ENCODE data around the gene TFCP2L1.

TFCP2L1 gene

DNA sequence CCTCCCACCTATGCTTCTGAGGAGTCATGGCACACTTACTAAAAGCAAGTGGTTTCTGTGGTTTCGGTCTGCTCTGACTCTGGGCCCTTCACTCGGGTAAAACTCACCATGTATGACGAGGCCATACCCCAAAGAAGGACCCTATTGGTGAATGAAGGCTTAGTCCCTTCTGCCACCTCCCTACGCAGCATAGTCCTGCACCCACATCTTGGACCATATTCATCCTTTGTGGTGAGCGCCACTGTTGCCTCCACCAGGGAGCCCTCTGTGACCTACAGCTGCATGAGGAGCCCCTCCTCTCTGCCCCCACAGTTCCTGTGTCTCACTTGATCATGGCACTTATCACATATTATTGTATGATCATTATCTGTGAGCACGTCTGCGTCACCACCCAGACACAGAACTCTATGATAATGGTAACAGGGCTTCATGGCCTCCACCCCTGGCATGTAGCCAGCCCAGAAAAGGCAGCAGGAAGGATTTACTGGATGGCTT, 113.3 kb downstream of the TFCP2L1 start:
- no peak for DNase-seq (ENCODE audit: low spot score)

DNA sequence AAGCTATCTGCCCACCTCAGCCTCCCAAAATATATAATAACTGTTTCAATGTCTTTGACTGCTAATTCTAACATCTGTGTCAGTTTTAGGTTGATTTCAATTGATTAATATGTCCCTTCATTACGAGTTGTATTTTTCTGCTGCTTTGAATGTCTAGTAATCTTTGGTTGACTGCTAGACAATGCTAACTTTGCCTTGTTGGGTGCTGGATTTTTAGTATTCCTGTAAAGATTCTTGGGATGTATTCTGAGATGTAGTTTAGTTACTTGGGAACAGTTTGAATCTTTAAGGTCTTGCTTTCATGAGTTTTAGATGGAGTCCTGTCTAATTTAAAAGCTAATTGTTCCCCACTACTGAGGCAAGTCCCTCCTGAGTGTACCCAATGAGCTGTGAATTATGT, 114.4 kb downstream of the TFCP2L1 start:
- DNase-seq (ENCODE audit: low spot score) = no peak

DNA sequence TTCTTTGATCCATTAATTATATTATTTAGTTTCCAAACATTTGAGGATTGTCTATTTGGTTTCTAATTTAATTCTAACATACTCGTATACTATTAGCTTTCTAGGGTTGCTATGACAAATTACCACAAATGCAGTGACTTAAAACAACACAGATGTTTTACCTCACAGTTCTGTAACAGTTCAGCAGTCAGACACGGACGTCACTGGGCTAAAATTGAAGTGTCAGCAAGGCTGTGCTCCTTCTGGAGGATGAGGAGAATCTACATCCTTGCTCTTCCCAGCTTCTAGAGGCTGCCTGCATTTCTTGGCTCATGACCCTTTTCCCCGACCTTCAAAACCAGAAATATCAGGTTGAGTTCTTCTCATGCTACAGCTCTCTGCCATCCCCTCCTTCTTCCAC, 117.6 kb downstream of the TFCP2L1 start:
- no peak for DNase-seq (ENCODE audit: low spot score)

Data from D341Med (cell line).